ENCODE data around the gene MRPS35.

Gene MRPS35

DNA sequence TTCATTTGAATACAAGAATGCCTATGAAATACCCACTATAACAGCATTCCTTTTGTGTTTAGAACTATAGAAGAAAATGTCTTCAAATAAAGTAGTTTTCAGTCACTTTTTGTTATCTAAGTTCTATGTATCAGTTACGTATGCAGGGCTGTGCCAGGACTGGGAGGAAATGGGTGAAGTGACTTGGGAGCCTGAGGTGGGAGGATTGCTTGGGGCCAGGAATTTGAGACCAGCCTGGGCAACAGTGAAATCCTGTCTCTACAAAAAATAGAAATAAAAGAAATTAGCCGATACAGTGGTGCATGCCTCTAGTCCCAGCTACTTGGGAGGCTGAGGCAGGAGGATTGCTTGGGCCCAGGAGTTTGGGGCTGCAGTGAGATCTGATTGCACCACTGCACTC is 92.3 kb downstream of the MRPS35 start:
- DNase-seq (ENCODE audit: extremely low read depth in 1 of 2, low read depth in 1 of 2) = no peak

DNA sequence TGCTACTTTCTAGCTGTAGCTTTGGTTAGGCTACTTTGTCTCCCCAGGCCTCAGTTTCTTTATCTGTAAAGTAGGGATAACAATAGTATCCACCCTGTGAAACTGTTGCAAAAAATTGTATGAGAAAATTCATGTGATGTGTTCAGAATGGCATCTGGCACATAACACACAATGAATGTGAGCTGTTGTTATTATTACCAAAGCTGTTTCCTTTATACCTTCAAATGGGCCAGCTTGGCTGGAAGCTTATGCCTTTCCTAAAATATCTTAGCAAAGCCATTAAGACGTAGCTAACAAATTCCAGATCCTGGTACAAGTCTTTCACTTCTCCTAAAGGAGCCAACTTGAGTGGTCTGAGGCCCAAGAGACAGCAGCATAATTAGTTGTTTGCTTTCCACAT is 94.6 kb downstream of the MRPS35 start:
- no peak for DNase-seq (ENCODE audit: extremely low read depth in 1 of 2, low read depth in 1 of 2)
